Astrocyte of the cerebellum (primary cell): ENCODE measurements around the gene DIAPH3.

Experiments used
- DNase-seq: peaks from one replicate; pipeline ENCODE4 v3.0.0-alpha.2; 2011; ENCODE audit warnings: low read depth
- H3K4me3 ChIP-seq: 2 replicates; pipeline ENCODE4 v1.5.1; 2011; ENCODE audit warnings: mild to moderate bottlenecking, low read depth, low read length, moderate library complexity
- CTCF ChIP-seq: IDR thresholded peaks from 2 replicates; pipeline ENCODE4 v1.5.1; 2012; ENCODE audit warnings: low read length, low read depth, moderate library complexity, mild to moderate bottlenecking; ENCODE audit errors: missing control alignments
- in situ Hi-C: cut with HindIII; loops from 2 replicates; pipeline ENCODE4 v1.10.0; 2017; ENCODE audit warnings: low sequenced_read_pairs

Gene DIAPH3

GRCh38 chr13:60109285-60109684 lies 54.4 kb downstream of the DIAPH3 start:
- in situ Hi-C loops, result no loop called here
- no peak overlapping the region for H3K4me3 ChIP-seq
- no peak for TF ChIP-seq CTCF
- DNase-seq, result no peak

- in situ Hi-C loops, result no loop called here
- no peak overlapping the region for H3K4me3 ChIP-seq
Measured at GRCh38 chr13:60108589-60108988, 55.1 kb downstream of the DIAPH3 start.

GRCh38 chr13:60099631-60100420 lies 63.9 kb downstream of the DIAPH3 start:
- no peak for DNase-seq
- no peak for TF ChIP-seq CTCF
- no peak overlapping the region for H3K4me3 ChIP-seq
- in situ Hi-C loops, result no loop called here

More at GRCh38 chr13:60108589-60108988, 55.1 kb downstream of the DIAPH3 start:
- DNase-seq, result no peak
- no peak for TF ChIP-seq CTCF

GRCh38 chr13:60095300-60095699 lies 68.4 kb downstream of the DIAPH3 start:
- in situ Hi-C loops, result no loop called here
- no peak for DNase-seq
- H3K4me3 ChIP-seq, result no peak overlapping the region
- no peak for TF ChIP-seq CTCF

GRCh38 chr13:60094385-60095088 lies 69.2 kb downstream of the DIAPH3 start:
- no peak for DNase-seq
- H3K4me3 ChIP-seq, result no peak overlapping the region
- in situ Hi-C loops, result no loop called here
- TF ChIP-seq CTCF, result no peak

- no peak for DNase-seq
- no peak for TF ChIP-seq CTCF
- H3K4me3 ChIP-seq, result no peak overlapping the region
- in situ Hi-C loops, result no loop called here
Measured at GRCh38 chr13:60093425-60094019, 70.2 kb downstream of the DIAPH3 start.
